Suprapubic skin (tissue), 4 donors: ENCODE results near the gene ZSCAN21. TPM values are rescaled to one million over a fixed set of nuclear protein-coding genes. Genes with fewer than 3 reads are reported as not detected.
A peak's percentile ranks its signal among the peaks of the same experiment; 100 is the strongest.

Experiments
- DNase-seq, 2 donors: peaks; one replicate each; pipeline ENCODE4 v3.0.0-alpha.2; 2019; ENCODE audit warnings: low spot score in 2 of 2
- H3K27ac ChIP-seq: fragments of 200-600 bp; sonication (generic); one replicate; pipeline ENCODE4 v1.5.1; 2019
- H3K27me3 ChIP-seq: fragments of 200-600 bp; sonication (generic); one replicate; pipeline ENCODE4 v1.5.1; 2019
- H3K36me3 ChIP-seq: fragments of 200-600 bp; sonication (generic); one replicate; pipeline ENCODE4 v1.5.1; 2019
- H3K4me1 ChIP-seq: fragments of 200-600 bp; sonication (generic); one replicate; pipeline ENCODE4 v1.5.1; 2019
- H3K4me3 ChIP-seq: fragments of 200-600 bp; sonication (generic); one replicate; pipeline ENCODE4 v1.5.1; 2019; ENCODE audit warnings: mild to moderate bottlenecking
- H3K9me3 ChIP-seq: fragments of 200-600 bp; sonication (generic); one replicate; pipeline ENCODE4 v1.5.1; 2019
- EP300 ChIP-seq: sonication (generic); formaldehyde crosslinking; IDR thresholded peaks from one replicate; pipeline ENCODE4 v1.6.1; 2017; ENCODE audit warnings: antibody characterized with exemption
- POLR2A ChIP-seq, 2 donors: fragments of 450-650 bp; IDR thresholded peaks; one replicate each; pipeline ENCODE4 v1.6.1; 2017; ENCODE audit warnings: antibody characterized with exemption in 2 of 2, mild to moderate bottlenecking in 2 of 2, moderate library complexity in 2 of 2
- POLR2AphosphoS5 ChIP-seq, 3 donors: sonication (generic); formaldehyde crosslinking; IDR thresholded peaks; one replicate each; pipeline ENCODE4 v1.6.1; 2017; ENCODE audit warnings: antibody characterized with exemption in 3 of 3
- WGBS: methylation state at CpG from one replicate; pipeline ENCODE4 v1.1.5; 2018; 5-methylcytosine and 5-hydroxymethylcytosine counted together
- total RNA-seq, 4 donors: library from RNA; depleted of rRNA; stranded (reverse); fragments of >200 nt; gene quantifications; one replicate each; pipeline ENCODE4 v1.1.0, GENCODE V29; 2016
- TF ChIP-seq, protein P1 (sequence below), 2 donors: fragments of 200-600 bp in 1 of 2; fragments of 450-650 bp in 1 of 2; sonication (generic) in 1 of 2; IDR thresholded peaks; one replicate each; pipeline ENCODE4 v1.5.1; 2016 to 2019; ENCODE audit warnings: antibody characterized with exemption in 2 of 2, mild to moderate bottlenecking in 1 of 2, moderate library complexity in 1 of 2

ZSCAN21 gene
- total RNA-seq, 4 donors from 2014 or later = 8.9 to 18.5 (median 10.2) TPM

DNA sequence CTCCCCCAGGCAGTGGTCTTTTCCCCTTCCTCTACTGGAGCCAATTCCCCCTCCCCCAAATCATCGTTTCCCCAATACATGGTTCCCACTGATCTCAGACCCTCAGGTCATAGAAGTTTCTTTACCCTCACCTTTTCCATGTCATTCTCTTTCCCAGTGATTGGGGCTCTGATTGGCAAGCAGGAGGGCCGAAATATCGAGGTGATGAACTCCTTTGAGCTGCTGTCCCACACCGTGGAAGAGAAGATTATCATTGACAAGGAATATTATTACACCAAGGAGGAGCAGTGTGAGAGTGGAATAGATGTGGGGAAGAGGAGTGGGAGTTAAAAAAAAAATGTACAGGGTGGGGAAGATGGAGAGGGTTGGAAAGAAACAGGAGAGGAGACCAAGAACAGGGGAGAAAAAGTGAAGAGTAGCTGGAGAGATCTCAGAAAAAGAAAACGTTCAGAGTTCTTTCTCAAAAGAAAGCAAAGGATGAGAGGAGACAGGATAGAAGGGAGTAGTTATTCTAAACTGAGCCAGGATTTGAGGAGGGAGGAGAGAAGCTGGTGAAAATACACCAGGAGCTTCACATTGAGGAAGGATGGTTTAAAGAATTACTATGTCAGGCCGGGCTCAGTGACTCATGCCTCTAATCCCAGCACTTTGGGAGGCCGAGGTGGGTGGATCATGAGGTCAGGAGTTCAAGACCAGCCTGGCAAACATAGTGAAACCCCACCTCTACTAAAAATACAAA, 40.1 kb downstream of the ZSCAN21 start:
- TF ChIP-seq EP300 (no peak), POLR2A (IDR thresholded peaks at IDR 0.05) (no peak), POLR2AphosphoS5 (IDR thresholded peaks at IDR 0.05) (no peak)
- TF ChIP-seq, protein P1, sequence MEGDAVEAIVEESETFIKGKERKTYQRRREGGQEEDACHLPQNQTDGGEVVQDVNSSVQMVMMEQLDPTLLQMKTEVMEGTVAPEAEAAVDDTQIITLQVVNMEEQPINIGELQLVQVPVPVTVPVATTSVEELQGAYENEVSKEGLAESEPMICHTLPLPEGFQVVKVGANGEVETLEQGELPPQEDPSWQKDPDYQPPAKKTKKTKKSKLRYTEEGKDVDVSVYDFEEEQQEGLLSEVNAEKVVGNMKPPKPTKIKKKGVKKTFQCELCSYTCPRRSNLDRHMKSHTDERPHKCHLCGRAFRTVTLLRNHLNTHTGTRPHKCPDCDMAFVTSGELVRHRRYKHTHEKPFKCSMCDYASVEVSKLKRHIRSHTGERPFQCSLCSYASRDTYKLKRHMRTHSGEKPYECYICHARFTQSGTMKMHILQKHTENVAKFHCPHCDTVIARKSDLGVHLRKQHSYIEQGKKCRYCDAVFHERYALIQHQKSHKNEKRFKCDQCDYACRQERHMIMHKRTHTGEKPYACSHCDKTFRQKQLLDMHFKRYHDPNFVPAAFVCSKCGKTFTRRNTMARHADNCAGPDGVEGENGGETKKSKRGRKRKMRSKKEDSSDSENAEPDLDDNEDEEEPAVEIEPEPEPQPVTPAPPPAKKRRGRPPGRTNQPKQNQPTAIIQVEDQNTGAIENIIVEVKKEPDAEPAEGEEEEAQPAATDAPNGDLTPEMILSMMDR (IDR thresholded peaks at IDR 0.05) = no peak
- H3K9me3 ChIP-seq = no peaks in the 10 kb centered on the region
- H3K4me3 ChIP-seq = peak overlapping the region; percentile 75
- H3K36me3 ChIP-seq = peaks cover 43% of the 10 kb centered on the region
- 23% methylated on average over 7 of the region's 7 CpGs for WGBS
- no peak for DNase-seq
- peaks cover 24% of the 10 kb centered on the region for H3K4me1 ChIP-seq
- H3K27me3 ChIP-seq = no peaks in the 10 kb centered on the region
- peak overlapping the region; percentile 93 for H3K27ac ChIP-seq

DNA sequence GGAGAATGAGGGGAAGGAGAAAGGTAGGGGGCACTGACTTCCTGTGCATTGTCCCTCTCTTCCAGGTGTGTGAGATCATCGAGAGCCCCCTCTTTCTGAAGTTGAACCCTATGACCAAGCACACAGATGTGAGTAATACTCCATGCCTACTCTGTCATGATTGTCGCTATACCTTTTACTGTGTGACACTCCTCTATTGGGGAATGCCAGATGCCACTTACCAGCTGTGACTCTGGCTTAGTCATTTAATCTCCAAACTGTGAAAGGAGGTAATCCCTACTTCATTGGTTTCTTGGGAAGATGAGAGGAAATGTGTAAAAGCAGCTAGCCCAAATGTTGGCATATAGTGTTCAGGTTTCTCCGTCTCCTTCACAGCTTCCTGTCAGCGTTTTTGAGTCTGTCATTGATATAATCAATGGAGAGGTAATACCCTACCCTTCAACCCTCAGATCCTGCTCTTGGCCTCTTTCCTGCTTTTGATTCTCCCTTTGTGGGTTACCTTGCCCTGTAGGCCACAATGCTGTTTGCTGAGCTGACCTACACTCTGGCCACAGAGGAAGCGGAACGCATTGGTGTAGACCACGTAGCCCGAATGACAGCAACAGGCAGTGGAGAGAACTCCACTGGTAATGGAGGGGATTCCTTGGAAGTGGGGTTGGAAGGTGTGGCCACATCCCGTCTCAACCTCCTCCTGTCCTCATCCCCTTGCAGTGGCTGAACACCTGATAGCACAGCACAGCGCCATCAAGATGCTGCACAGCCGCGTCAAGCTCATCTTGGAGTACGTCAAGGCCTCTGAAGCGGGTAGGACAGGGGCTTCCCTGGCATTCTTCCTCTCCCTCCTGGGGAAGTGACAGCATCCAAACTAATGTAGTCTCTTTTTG, 41.2 kb downstream of the ZSCAN21 start:
- peaks cover 55% of the 10 kb centered on the region for H3K36me3 ChIP-seq
- H3K4me3 ChIP-seq = no peak overlapping the region
- DNase-seq = no peak
- no peaks in the 10 kb centered on the region for H3K27me3 ChIP-seq
- no peaks in the 10 kb centered on the region for H3K9me3 ChIP-seq
- no peak overlapping the region for H3K27ac ChIP-seq
- 88% methylated on average over 14 of the region's 14 CpGs for WGBS
- peaks cover 24% of the 10 kb centered on the region for H3K4me1 ChIP-seq
- TF ChIP-seq, protein P1 (IDR thresholded peaks at IDR 0.05) = no peak
- no peak for TF ChIP-seq POLR2A (IDR thresholded peaks at IDR 0.05)
- TF ChIP-seq POLR2AphosphoS5 (IDR thresholded peaks at IDR 0.05) = no peak
- no peak for TF ChIP-seq EP300

DNA sequence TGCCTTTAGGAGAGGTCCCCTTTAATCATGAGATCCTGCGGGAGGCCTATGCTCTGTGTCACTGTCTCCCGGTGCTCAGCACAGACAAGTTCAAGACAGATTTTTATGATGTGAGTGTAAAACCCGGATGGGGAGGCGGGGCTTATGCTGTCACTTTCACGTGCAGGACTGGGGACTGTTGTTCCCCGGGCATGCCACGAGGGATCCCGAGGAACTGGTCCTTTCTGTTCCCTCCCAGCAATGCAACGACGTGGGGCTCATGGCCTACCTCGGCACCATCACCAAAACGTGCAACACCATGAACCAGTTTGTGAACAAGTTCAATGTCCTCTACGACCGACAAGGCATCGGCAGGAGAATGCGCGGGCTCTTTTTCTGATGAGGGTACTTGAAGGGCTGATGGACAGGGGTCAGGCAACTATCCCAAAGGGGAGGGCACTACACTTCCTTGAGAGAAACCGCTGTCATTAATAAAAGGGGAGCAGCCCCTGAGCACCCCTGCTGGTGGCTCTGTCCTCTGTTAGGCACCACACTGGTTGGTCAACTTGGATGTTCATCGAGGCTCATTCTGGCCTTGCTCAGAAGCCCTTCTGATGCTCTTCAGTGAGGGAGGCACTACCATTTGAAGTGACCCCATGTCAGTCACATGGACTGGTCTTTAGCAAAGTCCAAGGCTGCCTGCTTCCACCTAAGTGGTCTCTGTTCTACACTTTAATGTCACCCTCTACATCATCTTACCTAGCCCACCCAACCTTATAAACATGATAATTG, 42.0 kb downstream of the ZSCAN21 start:
- Histone ChIP-seq H3K4me1 (peaks cover 24% of the 10 kb centered on the region), H3K4me3 (no peak overlapping the region), H3K9me3 (no peaks in the 10 kb centered on the region), H3K36me3 (peaks cover 63% of the 10 kb centered on the region), H3K27ac (no peak overlapping the region), H3K27me3 (no peaks in the 10 kb centered on the region)
- 60% methylated on average over 19 of the region's 19 CpGs for WGBS
- DNase-seq = no peak
- no peak for TF ChIP-seq POLR2A (IDR thresholded peaks at IDR 0.05)
- TF ChIP-seq EP300 = no peak
- TF ChIP-seq, protein P1 (IDR thresholded peaks at IDR 0.05) = no peak
- TF ChIP-seq POLR2AphosphoS5 (IDR thresholded peaks at IDR 0.05) = no peak

DNA sequence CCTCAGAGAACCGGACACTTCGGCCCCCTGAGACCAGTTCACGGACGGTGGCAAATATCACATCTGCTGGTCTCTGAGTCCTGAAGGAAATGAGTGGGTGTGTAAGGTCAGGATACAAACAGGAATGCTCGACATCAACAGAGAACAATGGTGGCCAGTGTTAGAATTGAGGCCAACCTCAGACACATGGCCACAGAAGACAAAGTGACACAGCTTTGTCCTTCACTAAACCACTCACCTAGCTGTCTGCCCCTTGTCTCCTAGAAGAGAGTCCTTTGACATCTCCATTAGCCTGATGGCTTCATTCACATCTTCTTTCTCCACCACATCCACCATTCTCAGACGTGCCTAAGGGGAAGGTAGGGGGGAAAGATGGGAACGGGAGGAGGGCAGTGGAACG, 43.5 kb downstream of the ZSCAN21 start:
- WGBS = 55% methylated on average over 8 of the region's 8 CpGs
- no peak overlapping the region for H3K4me3 ChIP-seq
- peaks cover 23% of the 10 kb centered on the region for H3K4me1 ChIP-seq
- DNase-seq = no peak
- no peaks in the 10 kb centered on the region for H3K27me3 ChIP-seq
- H3K9me3 ChIP-seq = no peaks in the 10 kb centered on the region
- H3K27ac ChIP-seq = no peak overlapping the region
- peaks cover 78% of the 10 kb centered on the region for H3K36me3 ChIP-seq
- TF ChIP-seq, protein P1 (IDR thresholded peaks at IDR 0.05) = no peak
- no peak for TF ChIP-seq POLR2A (IDR thresholded peaks at IDR 0.05)
- TF ChIP-seq POLR2AphosphoS5 (IDR thresholded peaks at IDR 0.05) = no peak
- no peak for TF ChIP-seq EP300
